ENCODE results near the gene FAM20C.
"Not testable (repeated sequence)": the region's sequence is repeated elsewhere in the genome, so short reads cannot be mapped to it uniquely, and the experiment has no call there.

FAM20C gene

DNA sequence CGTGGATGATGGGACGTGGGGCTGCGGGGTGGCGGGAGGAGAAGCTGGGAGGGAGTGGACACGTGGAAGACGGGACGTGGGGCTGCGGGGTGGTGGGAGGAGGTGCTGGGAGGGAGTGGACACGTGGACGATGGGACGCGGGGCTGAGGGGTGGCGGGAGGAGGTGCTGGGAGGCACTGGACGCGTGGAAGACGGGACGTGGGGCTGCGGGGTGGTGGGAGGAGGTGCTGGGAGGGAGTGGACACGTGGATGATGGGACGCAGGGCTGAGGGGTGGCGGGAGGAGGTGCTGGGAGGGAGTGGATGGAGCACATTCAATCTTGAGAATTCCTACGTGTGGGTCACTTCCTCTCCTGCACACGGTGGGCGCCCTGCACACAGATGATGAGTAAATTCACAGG, 104.8 kb downstream of the FAM20C start:
- DNase-seq, result not testable (repeated sequence)

- DNase-seq, result no peak
These were observed 105.4 kb downstream of the FAM20C start for GRCh38 chr7:297611-298374.

- no peak for DNase-seq
These were observed 106.0 kb downstream of the FAM20C start for GRCh38 chr7:298375-298702.

- DNase-seq, result no peak
These were observed 106.4 kb downstream of the FAM20C start for GRCh38 chr7:298743-299142.

DNA sequence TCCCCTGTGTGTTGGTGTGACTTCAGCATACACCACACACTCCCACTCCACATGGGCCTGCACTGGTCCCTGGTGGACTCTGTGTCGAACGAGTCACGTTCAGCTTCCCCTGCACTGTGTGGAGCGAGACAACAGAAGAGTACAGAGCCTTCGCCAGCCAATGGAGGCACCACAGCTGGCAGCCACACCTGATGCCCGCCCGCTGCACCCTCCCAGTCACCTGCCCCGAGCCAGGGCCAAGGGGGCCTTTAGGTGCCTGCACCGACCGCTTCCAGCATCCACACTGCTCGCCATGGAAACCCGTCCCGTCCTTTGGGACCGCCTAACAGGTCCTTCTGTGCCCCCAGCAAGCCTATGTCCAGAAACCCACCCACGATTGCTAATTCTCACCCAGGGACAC, 106.8 kb downstream of the FAM20C start:
- DNase-seq, result no peak

DNA sequence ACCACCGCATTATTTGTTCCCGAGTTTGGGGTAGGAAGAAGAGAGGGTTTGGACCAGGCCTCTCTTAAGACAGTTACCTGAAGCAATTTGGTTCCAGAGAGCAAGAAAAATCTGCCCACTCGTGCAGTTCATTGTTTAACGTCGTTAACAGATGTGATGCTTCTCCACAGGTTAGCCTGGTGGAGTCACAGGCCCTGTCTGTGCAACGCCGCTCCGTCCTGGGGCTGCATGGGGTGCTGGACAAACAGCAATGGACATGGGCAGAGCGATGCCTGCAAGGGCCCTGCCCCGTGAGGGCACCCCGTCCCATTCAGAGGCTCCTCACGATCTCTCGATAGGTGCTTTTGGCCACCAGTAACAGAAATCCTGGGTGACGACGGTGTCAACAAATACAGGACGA, 107.3 kb downstream of the FAM20C start:
- DNase-seq, result no peak

GRCh38 chr7:300048-300447, 107.7 kb downstream of the FAM20C start:
- DNase-seq, result no peak

DNA sequence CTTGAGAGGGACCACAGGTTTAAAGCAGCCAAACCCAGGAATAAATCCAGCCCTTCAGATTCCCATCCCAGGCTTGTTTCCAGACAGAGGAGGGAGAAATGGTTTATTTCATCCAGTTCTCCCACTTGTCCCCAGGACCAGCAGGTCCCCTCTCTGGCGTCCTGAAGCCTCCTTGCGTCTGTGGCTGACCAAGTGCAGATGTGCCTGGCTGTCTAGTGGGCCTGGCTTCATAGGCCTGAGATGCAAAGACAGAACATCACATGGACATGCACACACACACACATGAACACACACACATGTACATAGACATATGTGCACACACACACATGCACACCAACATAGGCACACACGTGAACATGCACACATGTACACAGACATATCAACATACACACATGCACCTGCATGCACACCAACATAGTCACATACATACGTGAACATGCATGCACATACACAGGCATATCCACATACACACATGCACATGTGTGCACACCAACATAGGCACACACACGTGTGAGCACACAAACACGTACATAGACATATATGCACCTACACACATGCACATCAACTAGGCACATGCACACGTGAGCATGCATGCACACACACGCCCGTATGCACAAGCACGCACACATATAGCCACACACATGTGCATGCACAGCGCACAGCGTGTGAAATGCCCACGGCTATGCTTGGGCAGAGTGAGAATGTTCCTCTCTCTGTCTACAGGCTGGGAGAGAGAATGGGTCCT, 108.3 kb downstream of the FAM20C start:
- DNase-seq, result no peak

- no peak for DNase-seq
These were observed 109.1 kb downstream of the FAM20C start for GRCh38 chr7:301291-302053.

DNA sequence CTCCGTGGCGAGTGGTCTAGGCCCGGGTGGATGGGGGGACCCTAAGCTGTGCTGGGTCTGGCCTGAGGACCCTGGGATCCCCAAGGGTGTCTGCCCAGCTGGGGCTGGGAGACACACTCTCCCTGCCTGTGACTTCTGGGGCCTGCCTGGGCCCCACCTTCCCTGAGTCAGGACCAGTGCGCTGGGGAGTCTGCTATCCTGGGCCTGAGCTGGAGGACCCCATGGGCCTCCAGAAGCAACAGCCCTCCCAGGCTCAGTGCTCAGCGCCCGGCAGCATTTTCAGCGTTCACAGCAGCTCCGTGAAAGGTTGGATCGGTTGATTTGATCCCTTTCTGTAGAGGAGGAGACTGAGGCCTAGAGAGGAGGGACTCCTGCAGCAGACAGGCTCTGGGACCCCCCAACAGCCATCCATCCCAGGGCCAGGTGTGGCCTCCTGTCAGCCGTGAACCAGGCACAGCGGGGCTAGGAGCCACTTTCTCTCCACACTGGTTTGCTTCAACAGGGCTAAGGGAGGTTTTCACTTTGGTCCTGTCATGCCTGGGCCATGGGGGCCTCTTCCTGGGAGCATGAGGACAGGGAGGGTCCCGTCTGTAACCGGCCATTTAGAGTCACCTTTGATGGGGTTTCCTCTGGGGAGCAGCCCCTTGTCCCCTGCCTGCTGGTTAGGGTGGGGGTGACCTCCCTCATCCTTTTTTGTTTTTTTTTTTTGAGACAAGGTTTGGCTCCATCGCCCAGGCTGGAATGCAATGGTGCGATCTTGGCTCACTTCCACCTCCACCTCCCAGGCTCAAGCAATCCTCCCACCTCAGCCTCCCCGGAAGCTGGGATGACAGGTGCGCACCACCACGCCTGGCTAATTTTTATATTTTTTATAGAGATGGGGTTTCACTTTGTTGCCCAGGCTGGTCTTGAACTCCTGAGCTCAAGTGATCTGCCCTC, 110.0 kb downstream of the FAM20C start:
- no peak for DNase-seq

- DNase-seq, result no peak
These were observed 111.1 kb downstream of the FAM20C start for GRCh38 chr7:303425-303824.

DNA sequence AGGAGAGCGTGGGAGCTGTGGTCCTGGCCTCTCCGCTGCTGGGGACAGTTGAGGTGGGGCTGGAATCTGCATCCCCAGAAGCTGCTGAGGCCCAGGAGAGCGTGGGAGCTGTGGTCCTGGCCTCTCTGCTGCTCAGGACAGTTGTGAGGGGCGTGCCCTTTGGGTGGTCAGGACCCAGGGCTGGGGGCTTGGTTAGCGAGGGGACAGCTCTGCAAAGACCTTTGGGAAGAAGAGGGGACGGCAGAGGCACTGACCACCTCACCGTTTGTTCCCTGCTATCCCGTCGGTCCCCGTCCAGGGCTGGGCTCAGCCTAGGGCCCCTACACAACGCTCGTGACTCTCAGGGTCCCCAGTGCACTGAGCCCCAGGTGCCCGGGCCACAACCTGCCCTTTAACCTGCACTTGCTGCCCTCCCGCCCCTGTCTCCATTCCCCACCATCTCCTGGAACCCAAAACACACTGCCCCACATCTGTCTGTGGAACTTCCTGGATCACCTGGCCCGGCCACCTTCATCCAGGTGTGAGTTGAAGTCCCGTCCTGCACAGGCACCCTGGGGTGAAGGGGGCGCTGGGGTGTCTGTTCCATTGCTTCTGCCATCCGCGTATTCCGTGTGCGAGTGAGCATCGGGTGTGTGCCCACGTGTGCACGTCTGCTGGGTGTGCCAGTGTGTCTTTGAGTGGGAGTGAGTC, 111.7 kb downstream of the FAM20C start:
- no peak for DNase-seq

DNA sequence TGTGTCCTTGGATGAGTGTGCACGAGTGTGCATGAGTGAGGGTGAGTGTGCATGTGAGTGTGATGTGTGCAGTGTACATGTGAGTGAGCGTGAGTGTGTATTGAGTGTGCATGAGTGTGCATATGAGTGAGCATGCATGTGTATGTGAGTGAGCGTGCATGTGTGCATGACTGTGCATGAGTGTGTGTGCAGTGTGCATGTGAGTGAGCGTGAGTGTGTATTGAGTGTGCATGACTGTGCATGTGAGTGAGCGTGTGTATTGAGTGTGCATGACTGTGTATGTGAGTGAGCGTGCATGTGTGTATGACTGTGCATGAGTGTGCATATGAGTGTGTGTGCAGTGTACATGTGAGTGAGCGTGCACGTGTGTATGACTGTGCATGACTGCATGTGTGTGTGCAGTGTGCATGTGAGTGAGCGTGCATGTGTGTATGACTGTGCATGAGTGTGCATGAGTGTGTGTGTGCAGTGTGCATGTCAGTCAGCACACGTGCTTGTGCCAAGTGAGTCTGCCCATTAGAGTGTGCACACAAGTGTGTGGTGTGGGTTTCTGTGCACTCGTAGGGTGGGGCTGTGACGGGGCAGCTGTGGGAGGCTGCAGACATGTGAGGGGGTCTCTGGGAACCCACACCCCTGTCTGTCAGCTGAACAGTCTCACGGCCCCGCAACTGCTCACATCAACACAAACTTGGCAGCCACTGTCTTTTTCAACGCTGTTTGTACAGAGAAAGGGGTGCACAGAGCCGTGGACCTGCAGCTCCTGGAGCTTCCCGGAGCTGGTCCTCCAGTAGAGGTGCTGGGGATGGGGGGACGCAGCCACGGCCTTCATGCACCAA, 112.4 kb downstream of the FAM20C start:
- DNase-seq, result no peak

GRCh38 chr7:305410-306151, 113.2 kb downstream of the FAM20C start:
- DNase-seq, result no peak

- DNase-seq, result no peak
These were observed 115.6 kb downstream of the FAM20C start for GRCh38 chr7:307970-308369.

GRCh38 chr7:309586-310228, 117.3 kb downstream of the FAM20C start:
- no peak for DNase-seq
